Activated T-cell treated with anti-CD3 and anti-CD28 coated beads, Interleukin-2, amount 50 U/mL, for 24 hours (primary cell): ENCODE measurements around the gene BRCA2.
A peak's percentile ranks its signal among the peaks of the same experiment; 100 is the strongest.

Experiments
- DNase-seq: peaks from one replicate; pipeline ENCODE4 v3.0.0-alpha.2; 2020
- H3K27ac Mint-ChIP-seq: 2 replicates; pipeline ENCODE4 v1.8.0; 2020; ENCODE audit warnings: mild to moderate bottlenecking, mixed read lengths
- H3K27me3 Mint-ChIP-seq: 2 replicates; pipeline ENCODE4 v1.8.0; 2020; ENCODE audit warnings: mixed read lengths
- H3K36me3 Mint-ChIP-seq: 2 replicates; pipeline ENCODE4 v1.8.0; 2020; ENCODE audit warnings: low read depth, mixed read lengths
- H3K4me1 Mint-ChIP-seq: 2 replicates; pipeline ENCODE4 v1.8.0; 2020; ENCODE audit warnings: low read depth, mixed read lengths
- H3K4me3 Mint-ChIP-seq: 2 replicates; pipeline ENCODE4 v1.8.0; 2020; ENCODE audit warnings: mild to moderate bottlenecking, moderate library complexity, mixed read lengths
- H3K9me3 Mint-ChIP-seq: 2 replicates; pipeline ENCODE4 v1.8.0; 2020; ENCODE audit warnings: mixed read lengths

Gene BRCA2, protein sequence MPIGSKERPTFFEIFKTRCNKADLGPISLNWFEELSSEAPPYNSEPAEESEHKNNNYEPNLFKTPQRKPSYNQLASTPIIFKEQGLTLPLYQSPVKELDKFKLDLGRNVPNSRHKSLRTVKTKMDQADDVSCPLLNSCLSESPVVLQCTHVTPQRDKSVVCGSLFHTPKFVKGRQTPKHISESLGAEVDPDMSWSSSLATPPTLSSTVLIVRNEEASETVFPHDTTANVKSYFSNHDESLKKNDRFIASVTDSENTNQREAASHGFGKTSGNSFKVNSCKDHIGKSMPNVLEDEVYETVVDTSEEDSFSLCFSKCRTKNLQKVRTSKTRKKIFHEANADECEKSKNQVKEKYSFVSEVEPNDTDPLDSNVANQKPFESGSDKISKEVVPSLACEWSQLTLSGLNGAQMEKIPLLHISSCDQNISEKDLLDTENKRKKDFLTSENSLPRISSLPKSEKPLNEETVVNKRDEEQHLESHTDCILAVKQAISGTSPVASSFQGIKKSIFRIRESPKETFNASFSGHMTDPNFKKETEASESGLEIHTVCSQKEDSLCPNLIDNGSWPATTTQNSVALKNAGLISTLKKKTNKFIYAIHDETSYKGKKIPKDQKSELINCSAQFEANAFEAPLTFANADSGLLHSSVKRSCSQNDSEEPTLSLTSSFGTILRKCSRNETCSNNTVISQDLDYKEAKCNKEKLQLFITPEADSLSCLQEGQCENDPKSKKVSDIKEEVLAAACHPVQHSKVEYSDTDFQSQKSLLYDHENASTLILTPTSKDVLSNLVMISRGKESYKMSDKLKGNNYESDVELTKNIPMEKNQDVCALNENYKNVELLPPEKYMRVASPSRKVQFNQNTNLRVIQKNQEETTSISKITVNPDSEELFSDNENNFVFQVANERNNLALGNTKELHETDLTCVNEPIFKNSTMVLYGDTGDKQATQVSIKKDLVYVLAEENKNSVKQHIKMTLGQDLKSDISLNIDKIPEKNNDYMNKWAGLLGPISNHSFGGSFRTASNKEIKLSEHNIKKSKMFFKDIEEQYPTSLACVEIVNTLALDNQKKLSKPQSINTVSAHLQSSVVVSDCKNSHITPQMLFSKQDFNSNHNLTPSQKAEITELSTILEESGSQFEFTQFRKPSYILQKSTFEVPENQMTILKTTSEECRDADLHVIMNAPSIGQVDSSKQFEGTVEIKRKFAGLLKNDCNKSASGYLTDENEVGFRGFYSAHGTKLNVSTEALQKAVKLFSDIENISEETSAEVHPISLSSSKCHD (N-terminal part only)

DNA sequence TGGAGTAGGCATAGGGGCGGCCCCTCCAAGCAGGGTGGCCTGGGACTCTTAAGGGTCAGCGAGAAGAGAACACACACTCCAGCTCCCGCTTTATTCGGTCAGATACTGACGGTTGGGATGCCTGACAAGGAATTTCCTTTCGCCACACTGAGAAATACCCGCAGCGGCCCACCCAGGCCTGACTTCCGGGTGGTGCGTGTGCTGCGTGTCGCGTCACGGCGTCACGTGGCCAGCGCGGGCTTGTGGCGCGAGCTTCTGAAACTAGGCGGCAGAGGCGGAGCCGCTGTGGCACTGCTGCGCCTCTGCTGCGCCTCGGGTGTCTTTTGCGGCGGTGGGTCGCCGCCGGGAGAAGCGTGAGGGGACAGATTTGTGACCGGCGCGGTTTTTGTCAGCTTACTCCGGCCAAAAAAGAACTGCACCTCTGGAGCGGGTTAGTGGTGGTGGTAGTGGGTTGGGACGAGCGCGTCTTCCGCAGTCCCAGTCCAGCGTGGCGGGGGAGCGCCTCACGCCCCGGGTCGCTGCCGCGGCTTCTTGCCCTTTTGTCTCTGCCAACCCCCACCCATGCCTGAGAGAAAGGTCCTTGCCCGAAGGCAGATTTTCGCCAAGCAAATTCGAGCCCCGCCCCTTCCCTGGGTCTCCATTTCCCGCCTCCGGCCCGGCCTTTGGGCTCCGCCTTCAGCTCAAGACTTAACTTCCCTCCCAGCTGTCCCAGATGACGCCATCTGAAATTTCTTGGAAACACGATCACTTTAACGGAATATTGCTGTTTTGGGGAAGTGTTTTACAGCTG is at the start of gene BRCA2, which contains the start of gene ZAR1L:
BRCA2 (plus strand) TSS at position 271 of the 790 bp plus-strand sequence. CDS start 953 bp downstream, outside the sequence.
ZAR1L (minus strand) TSS at position 126 of the 790 bp plus-strand sequence. CDS start 3,438 bp downstream, outside the sequence.
- peak; percentile 90 for DNase-seq
- H3K27me3 Mint-ChIP-seq: no peaks in the 10 kb centered on the region
- H3K9me3 Mint-ChIP-seq: no peaks in the 10 kb centered on the region
- peaks cover 19% of the 10 kb centered on the region for H3K4me1 Mint-ChIP-seq
- H3K36me3 Mint-ChIP-seq: peaks cover 39% of the 10 kb centered on the region
- H3K27ac Mint-ChIP-seq: peak within 1 kb of the TSS; percentile 100
- H3K4me3 Mint-ChIP-seq: peak within 1 kb of the TSS; percentile 94

DNA sequence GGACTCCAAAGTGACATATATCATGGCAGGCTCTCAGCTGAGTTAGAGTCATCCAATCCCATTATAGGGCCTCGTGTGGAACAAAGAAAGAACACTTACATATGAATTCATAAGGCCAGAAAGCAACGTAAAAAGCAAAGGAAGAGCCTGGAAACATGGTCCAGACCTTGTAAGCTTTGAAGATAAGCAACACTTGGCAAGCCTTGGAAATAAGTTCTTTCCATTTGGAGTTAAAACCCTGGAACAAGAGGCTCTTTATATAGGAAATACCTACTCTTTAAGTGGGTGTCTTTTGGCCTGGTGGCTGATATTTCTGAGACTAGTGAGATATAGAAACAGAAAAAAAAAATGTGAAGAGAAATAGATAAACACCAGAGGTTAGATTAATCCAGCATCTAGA is 49.6 kb upstream of the BRCA2 start:
- Mint-ChIP-seq H3K27ac (no peak overlapping the region), H3K27me3 (no peaks in the 10 kb centered on the region), H3K36me3 (no peaks in the 10 kb centered on the region), H3K4me1 (no peaks in the 10 kb centered on the region), H3K4me3 (no peak overlapping the region), H3K9me3 (no peaks in the 10 kb centered on the region)
- DNase-seq: no peak

DNA sequence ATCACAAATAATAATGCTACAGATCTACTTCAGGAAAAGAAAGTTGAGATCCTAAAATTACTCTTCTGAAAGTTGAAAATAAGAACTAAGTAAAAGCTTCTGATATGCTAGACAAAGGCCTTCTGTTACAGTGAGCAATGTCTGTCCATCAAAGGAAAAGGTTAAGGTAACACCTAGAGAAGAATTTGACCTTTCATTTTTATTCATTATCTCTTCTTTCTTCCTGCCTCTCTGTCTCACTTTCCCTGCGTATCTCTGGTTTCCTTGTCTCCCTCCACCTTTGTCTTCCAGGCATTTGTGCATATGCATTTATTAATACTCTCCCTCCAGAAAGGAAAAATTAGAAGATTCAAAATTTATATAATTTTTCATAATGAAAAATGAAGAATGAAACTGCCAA is 49.2 kb upstream of the BRCA2 start:
- H3K27ac Mint-ChIP-seq: no peak overlapping the region
- no peaks in the 10 kb centered on the region for H3K27me3 Mint-ChIP-seq
- DNase-seq: no peak
- no peak overlapping the region for H3K4me3 Mint-ChIP-seq
- H3K4me1 Mint-ChIP-seq: no peaks in the 10 kb centered on the region
- no peaks in the 10 kb centered on the region for H3K36me3 Mint-ChIP-seq
- no peaks in the 10 kb centered on the region for H3K9me3 Mint-ChIP-seq

DNA sequence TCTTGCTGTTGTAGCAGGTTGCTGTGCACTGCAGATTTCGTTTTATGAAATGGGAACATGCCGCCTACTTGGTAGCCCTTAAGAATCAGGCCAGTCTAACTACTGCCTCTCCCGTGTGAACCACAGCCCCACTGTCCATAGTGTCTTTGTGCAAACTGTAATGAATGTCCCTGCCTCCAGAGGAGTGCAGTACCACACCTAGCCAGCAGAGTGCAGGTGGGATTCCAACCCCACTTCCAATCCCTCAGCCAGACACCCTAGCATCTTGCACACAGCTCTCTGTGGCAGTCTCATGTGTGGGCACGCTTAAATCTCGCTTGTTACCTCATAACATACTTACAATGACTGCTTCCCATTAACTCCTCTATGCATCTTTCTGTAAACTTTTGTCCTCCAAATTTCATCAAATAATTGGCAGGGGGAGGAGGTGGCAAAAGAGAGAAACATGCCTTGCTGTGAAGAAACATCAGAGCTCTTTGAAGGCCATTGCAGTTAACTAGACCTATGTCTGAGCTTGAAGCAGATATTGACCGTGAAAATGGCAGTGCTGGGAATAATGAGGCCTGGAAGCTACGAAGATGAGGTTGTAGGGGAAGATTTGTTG is 47.4 kb upstream of the BRCA2 start:
- H3K27me3 Mint-ChIP-seq: no peaks in the 10 kb centered on the region
- peak; percentile 67 for DNase-seq

DNA sequence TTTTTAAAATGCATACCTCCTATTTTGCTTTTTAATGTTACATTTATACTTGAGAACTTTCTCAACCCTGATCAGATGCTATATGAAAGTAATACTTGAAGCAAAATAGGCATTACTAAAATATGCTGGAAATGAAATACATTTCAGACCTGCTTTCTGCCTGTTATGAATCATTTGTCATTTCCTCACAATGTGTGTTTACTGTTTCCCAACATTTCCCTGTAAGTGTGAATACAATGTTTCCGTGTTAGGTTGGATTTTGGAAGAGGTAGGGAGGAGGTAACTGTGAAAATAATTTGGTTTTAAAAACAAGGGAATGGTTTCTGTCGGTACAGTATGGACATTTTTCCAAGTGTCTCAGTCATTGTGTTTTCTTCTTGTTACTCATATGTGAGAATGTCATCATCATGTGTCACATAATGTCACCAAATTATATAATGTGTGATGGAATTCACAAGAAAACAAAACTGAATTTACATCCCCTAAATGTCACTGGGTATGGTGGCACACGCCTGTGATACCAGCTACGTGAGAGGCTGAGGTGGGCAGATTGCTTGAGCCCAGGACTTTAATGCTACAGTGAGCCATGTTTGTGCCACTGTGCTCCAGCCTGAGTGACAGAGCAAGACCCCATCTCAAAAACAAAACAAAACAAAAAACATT is 43.2 kb upstream of the BRCA2 start:
- H3K9me3 Mint-ChIP-seq: no peaks in the 10 kb centered on the region
- no peak overlapping the region for H3K4me3 Mint-ChIP-seq
- peak overlapping the region; percentile 54 for H3K27ac Mint-ChIP-seq
- no peak for DNase-seq
- no peaks in the 10 kb centered on the region for H3K36me3 Mint-ChIP-seq
- H3K4me1 Mint-ChIP-seq: peaks cover 8% of the 10 kb centered on the region
- H3K27me3 Mint-ChIP-seq: no peaks in the 10 kb centered on the region

More for the DNA sequence above, 47.4 kb upstream of the BRCA2 start:
- H3K36me3 Mint-ChIP-seq: no peaks in the 10 kb centered on the region
- peaks cover 8% of the 10 kb centered on the region for H3K4me1 Mint-ChIP-seq
- H3K4me3 Mint-ChIP-seq: no peak overlapping the region
- no peaks in the 10 kb centered on the region for H3K9me3 Mint-ChIP-seq
- H3K27ac Mint-ChIP-seq: no peak overlapping the region

DNA sequence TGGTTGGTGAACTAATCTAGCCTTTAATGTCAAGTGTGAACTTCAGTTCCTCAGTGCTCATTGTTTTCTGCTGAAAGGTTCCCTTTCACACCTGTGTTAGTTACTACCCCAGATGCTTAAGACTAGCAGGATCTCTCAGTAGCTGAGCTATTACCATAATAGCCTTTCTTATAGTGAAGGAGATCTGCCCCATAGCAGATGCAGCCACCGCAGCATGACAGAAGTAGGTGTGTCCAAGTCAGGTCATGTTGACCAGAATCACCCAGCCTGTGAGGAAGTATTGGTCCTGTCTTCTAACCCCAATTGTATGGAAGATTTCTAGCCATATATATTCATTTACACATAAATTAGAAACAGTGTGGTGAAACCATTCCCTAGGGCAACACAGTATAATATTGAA is 37.5 kb upstream of the BRCA2 start:
- H3K27ac Mint-ChIP-seq: no peak overlapping the region
- DNase-seq: no peak
- H3K9me3 Mint-ChIP-seq: no peaks in the 10 kb centered on the region
- peaks cover 4% of the 10 kb centered on the region for H3K4me1 Mint-ChIP-seq
- no peaks in the 10 kb centered on the region for H3K36me3 Mint-ChIP-seq
- no peak overlapping the region for H3K4me3 Mint-ChIP-seq
- H3K27me3 Mint-ChIP-seq: no peaks in the 10 kb centered on the region

DNA sequence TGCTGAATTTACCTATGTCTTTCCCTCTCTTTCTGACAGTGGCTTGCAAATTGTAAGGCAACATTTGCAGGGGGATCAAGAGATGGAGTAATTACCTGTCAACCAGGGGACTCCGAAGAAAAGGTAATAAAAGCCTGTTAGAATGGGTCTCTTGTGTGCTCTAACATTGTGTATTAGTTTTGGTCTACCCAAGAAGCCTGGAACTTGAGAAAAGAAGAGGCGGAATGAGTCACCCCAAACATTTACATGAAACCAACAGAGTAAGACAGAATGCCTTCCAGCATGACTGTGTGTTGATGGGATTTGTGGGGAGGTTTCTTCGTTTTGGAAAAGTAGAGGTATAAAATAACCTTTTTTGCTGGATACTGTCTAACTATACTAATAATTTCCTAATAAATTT is 36.9 kb upstream of the BRCA2 start:
- Mint-ChIP-seq H3K27me3 (no peaks in the 10 kb centered on the region), H3K36me3 (no peaks in the 10 kb centered on the region), H3K4me3 (no peak overlapping the region), H3K9me3 (no peaks in the 10 kb centered on the region), H3K4me1 (peaks cover 3% of the 10 kb centered on the region), H3K27ac (no peak overlapping the region)
- DNase-seq: no peak

DNA sequence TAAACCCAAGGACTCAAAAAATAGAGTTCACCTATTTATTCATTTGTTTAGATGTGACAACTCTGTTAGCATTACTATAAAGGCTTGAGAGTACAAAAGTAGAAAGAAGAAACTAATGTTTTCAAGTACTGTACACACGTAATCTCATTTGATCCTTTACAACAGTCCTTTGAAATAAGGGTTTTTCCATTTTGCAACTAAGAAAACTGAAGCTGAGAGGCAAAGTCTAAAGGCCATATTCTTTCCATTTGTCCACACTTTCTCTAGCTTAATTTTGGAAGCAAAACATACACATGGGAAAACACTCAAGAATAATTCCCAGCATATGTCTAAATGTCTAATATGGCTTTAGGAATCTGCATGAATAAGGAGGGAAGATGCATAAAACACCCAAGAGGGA is 34.2 kb upstream of the BRCA2 start:
- H3K4me3 Mint-ChIP-seq: no peak overlapping the region
- peaks cover 3% of the 10 kb centered on the region for H3K4me1 Mint-ChIP-seq
- H3K27ac Mint-ChIP-seq: no peak overlapping the region
- H3K36me3 Mint-ChIP-seq: no peaks in the 10 kb centered on the region
- no peaks in the 10 kb centered on the region for H3K9me3 Mint-ChIP-seq
- no peak for DNase-seq
- no peaks in the 10 kb centered on the region for H3K27me3 Mint-ChIP-seq

DNA sequence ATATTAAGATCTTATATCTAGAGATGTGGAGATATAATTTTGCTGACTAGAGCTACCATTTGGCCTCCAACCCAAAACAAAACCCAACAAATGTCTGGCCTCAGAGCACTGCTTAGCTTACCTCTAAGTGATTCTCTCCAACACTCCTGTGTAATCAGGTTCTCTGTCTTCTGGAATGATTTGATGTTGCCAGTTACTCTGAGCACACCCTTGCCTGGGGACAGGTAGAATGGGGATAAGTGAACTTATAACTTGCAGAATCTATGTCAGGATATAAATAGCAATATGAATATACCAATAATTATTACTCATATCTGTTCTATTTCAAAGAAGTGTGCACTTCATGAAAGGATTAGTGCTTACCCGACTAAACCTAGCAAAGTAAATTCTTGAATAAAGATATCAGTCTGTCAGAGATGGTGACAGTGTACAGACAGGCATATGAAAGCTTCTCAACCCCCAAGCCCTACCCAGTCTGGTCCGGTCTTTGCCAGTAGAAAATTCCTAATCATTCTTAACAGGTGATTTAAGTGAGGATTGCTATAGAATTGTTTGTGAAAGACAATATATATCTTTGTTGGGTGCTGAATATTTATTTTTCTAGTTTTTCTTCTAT is 33.1 kb upstream of the BRCA2 start:
- Mint-ChIP-seq H3K27me3 (no peaks in the 10 kb centered on the region), H3K9me3 (no peaks in the 10 kb centered on the region), H3K27ac (no peak overlapping the region), H3K36me3 (no peaks in the 10 kb centered on the region), H3K4me1 (peaks cover 3% of the 10 kb centered on the region), H3K4me3 (no peak overlapping the region)
- no peak for DNase-seq

DNA sequence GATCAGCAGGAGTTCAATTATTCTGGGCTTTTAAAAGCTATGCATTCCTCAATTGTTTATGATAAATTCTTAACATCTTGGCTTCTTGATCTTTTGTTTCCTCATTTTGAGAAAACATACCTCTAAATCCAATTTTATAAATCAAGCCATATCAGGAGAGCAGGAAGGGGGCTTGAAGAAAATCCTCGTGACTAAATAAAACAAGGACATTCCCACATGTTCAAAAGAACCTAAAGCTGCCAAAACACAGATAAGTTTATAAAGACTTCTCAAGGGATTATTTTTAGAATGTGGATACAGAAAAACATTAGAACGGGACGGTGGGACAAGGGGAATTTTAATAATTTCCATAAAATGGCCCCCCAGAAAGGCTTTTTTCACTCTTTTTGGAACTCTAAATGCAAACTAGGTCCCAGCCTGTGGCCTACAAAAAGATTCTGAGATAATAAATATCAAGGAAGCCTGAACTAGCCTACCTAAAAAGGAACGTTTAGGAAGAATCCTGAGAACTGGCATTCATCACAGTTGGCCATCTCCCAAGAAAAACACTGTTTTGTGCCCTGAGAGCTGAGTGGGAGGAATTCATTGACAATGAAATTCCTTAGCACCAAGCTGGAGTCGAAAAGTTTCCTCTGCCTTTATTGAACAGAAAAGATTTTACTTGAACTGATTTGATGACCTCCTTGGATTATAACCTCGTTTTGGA is 30.2 kb upstream of the BRCA2 start:
- DNase-seq: no peak
- Mint-ChIP-seq H3K4me3 (no peak overlapping the region), H3K4me1 (no peaks in the 10 kb centered on the region), H3K36me3 (no peaks in the 10 kb centered on the region), H3K9me3 (no peaks in the 10 kb centered on the region), H3K27ac (no peak overlapping the region), H3K27me3 (no peaks in the 10 kb centered on the region)

DNA sequence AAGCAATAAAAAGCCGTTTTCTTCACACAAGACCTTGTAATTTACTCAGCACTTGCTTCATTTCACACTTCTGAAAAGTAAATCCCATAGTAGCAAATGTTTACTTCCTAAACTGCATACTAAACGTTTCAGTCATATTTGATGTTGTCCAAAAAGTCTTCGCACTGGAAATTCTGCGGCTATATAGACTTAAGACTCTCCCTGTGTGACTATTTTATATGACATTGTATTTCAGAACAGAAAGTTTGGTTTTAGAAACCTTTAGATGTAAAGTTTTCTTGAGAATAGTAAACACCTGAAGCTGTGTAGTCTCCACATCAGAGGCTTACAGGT is 29.7 kb upstream of the BRCA2 start:
- no peak for DNase-seq
- Mint-ChIP-seq H3K36me3 (no peaks in the 10 kb centered on the region), H3K27ac (no peak overlapping the region), H3K4me1 (no peaks in the 10 kb centered on the region), H3K27me3 (no peaks in the 10 kb centered on the region), H3K4me3 (no peak overlapping the region), H3K9me3 (no peaks in the 10 kb centered on the region)

DNA sequence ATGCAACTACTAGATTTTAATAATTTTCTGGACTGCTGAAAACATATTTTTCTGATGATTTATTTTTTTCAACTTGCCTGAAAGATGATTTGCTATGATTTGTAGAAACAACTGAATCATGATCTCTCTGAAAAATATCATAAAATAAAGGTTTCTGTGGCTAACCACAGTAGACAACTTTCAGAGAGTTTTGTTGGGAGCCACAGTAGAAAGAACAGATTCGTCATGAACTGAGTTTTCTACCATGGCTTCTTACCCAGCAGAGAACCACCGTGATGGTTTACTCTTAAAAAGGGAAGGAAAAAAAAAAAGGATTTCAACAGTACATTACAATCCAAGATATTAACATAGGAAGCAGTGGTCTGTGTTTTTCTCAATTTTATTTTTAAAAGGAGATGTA is 18.1 kb upstream of the BRCA2 start:
- H3K9me3 Mint-ChIP-seq: no peaks in the 10 kb centered on the region
- no peak for DNase-seq
- peaks cover 14% of the 10 kb centered on the region for H3K4me1 Mint-ChIP-seq

More for the DNA sequence above, 18.1 kb upstream of the BRCA2 start:
- H3K27me3 Mint-ChIP-seq: peaks cover 13% of the 10 kb centered on the region
- H3K27ac Mint-ChIP-seq: no peak overlapping the region
- H3K4me3 Mint-ChIP-seq: no peak overlapping the region
- no peaks in the 10 kb centered on the region for H3K36me3 Mint-ChIP-seq
